HepG2 (cell line): Measurements from ENCODE around the gene COX14. TPM values are rescaled to one million over a fixed set of nuclear protein-coding genes. Genes with fewer than 3 reads are reported as not detected.

Experiments
- CC2D1A ChIP-seq: sonication (generic); formaldehyde crosslinking; IDR thresholded peaks from 2 replicates; pipeline ENCODE4 v1.8.1; 2023; ENCODE audit warnings: mild to moderate bottlenecking, missing genetic modification reagents
- FOXA1 ChIP-seq, 2 experiments: fragments of 450-650 bp in 1 of 2; sonication (generic) in 1 of 2; formaldehyde crosslinking in 1 of 2; IDR thresholded peaks; 2 replicates each; pipeline versions ENCODE4 v1.4.0 to v1.6.1; 2016 to 2020; ENCODE audit warnings: missing genetic modification reagents in 1 of 2
- MEIS2 ChIP-seq: sonication (generic); formaldehyde crosslinking; IDR thresholded peaks from 2 replicates; pipeline ENCODE4 v1.9.0; 2021; ENCODE audit warnings: mild to moderate bottlenecking, missing genetic modification reagents
- NFIC ChIP-seq: IDR thresholded peaks from 2 replicates; pipeline ENCODE4 v1.6.1; 2012; ENCODE audit warnings: mild to moderate bottlenecking, low read length, inconsistent platforms
- RCOR2 ChIP-seq: IDR thresholded peaks from 2 replicates; pipeline ENCODE4 v1.6.1; 2016; ENCODE audit warnings: missing biosample characterization, missing genetic modification reagents
- THAP8 ChIP-seq: sonication (generic); formaldehyde crosslinking; IDR thresholded peaks from 2 replicates; pipeline ENCODE4 v1.5.1; 2020; ENCODE audit warnings: missing genetic modification reagents, mild to moderate bottlenecking, borderline replicate concordance
- ZNF143 ChIP-seq: sonication (generic); formaldehyde crosslinking; IDR thresholded peaks from 2 replicates; pipeline ENCODE4 v1.4.0; 2020; ENCODE audit warnings: missing genetic modification reagents
- ZNF326 ChIP-seq: sonication (generic); formaldehyde crosslinking; IDR thresholded peaks from 2 replicates; pipeline ENCODE4 v1.4.0; 2020; ENCODE audit warnings: missing genetic modification reagents, borderline replicate concordance
- ZNF460 ChIP-seq: sonication (generic); formaldehyde crosslinking; IDR thresholded peaks from 2 replicates; pipeline ENCODE4 v1.5.1; 2020; ENCODE audit warnings: missing genetic modification reagents, mild to moderate bottlenecking, borderline replicate concordance
- ZNF503 ChIP-seq: sonication (generic); formaldehyde crosslinking; IDR thresholded peaks from 2 replicates; pipeline ENCODE4 v1.4.0; 2020; ENCODE audit warnings: missing genetic modification reagents
- ZNF784 ChIP-seq: sonication (generic); formaldehyde crosslinking; IDR thresholded peaks from 2 replicates; pipeline ENCODE4 v1.5.1; 2020; ENCODE audit warnings: missing genetic modification reagents, mild to moderate bottlenecking, borderline replicate concordance
- ZNF83 ChIP-seq: sonication (generic); formaldehyde crosslinking; IDR thresholded peaks from 2 replicates; pipeline ENCODE4 v1.4.0; 2020; ENCODE audit warnings: missing genetic modification reagents, mild to moderate bottlenecking, borderline replicate concordance
- polyA plus RNA-seq, 8 experiments: library from polyadenylated mRNA; depleted of rRNA in 3 of 8; stranded (reverse) in 7 of 8; unstranded in 1 of 8; fragments of >200 nt; fragmentation: Illumina TruSeq in 4 of 8; extraction: Trizol in 4 of 8; gene quantifications; 2 replicates each; pipeline versions ENCODE4 v1.2.1 to v1.2.3, GENCODE V29; 2011 to 2016; ENCODE audit warnings: low read depth in 4 of 8, missing spikeins in 1 of 8, mixed read lengths in 1 of 8; ENCODE audit not compliant: insufficient read depth in 1 of 8
- total RNA-seq, 5 experiments: library from RNA; depleted of rRNA; stranded (reverse); fragments of >200 nt; fragmentation: Illumina TruSeq; extraction: Trizol; gene quantifications; 2 replicates each; pipeline ENCODE4 v1.2.3, GENCODE V29; 2016; ENCODE audit warnings: low read depth in 1 of 5
- TF ChIP-seq, protein P1 (sequence below): sonication (generic); formaldehyde crosslinking; IDR thresholded peaks from 2 replicates; pipeline ENCODE4 v1.4.0; 2020; ENCODE audit warnings: mild to moderate bottlenecking, missing genetic modification reagents
- TF ChIP-seq, protein P2 (sequence below): sonication (generic); formaldehyde crosslinking; IDR thresholded peaks from 2 replicates; pipeline ENCODE4 v1.8.1; 2023; ENCODE audit warnings: mild to moderate bottlenecking, moderate library complexity, missing genetic modification reagents
- TF ChIP-seq, protein P3 (sequence below): sonication (generic); formaldehyde crosslinking; IDR thresholded peaks from 2 replicates; pipeline ENCODE4 v1.4.0; 2020; ENCODE audit warnings: missing genetic modification reagents, borderline replicate concordance
- TF ChIP-seq, protein P4 (sequence below): sonication (generic); formaldehyde crosslinking; IDR thresholded peaks from 2 replicates; pipeline ENCODE4 v1.8.0; 2022; ENCODE audit warnings: missing genetic modification reagents, mild to moderate bottlenecking, borderline replicate concordance

The COX14 gene
- total and polyA plus RNA-seq, 2 of the 13 experiments (the other 11 are each of a cell fraction or from before 2014, with no cell fraction given), result 53.0 to 71.6 TPM

- no peak for TF ChIP-seq ZNF460 (CRISPR knock-in tag)
- no peak for TF ChIP-seq THAP8 (CRISPR knock-in tag)
- no peak for TF ChIP-seq ZNF83 (CRISPR knock-in tag)
- TF ChIP-seq, protein P1, sequence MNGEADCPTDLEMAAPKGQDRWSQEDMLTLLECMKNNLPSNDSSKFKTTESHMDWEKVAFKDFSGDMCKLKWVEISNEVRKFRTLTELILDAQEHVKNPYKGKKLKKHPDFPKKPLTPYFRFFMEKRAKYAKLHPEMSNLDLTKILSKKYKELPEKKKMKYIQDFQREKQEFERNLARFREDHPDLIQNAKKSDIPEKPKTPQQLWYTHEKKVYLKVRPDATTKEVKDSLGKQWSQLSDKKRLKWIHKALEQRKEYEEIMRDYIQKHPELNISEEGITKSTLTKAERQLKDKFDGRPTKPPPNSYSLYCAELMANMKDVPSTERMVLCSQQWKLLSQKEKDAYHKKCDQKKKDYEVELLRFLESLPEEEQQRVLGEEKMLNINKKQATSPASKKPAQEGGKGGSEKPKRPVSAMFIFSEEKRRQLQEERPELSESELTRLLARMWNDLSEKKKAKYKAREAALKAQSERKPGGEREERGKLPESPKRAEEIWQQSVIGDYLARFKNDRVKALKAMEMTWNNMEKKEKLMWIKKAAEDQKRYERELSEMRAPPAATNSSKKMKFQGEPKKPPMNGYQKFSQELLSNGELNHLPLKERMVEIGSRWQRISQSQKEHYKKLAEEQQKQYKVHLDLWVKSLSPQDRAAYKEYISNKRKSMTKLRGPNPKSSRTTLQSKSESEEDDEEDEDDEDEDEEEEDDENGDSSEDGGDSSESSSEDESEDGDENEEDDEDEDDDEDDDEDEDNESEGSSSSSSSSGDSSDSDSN (CRISPR knock-in tag), result no peak
- no peak for TF ChIP-seq ZNF784
- TF ChIP-seq ZNF326 (CRISPR knock-in tag), result no peak
- TF ChIP-seq FOXA1 (IDR thresholded peaks at IDR 0.05), result no peak
- no peak for TF ChIP-seq FOXA1 (CRISPR knock-in tag; IDR thresholded peaks at IDR 0.05)
- TF ChIP-seq, protein P2, sequence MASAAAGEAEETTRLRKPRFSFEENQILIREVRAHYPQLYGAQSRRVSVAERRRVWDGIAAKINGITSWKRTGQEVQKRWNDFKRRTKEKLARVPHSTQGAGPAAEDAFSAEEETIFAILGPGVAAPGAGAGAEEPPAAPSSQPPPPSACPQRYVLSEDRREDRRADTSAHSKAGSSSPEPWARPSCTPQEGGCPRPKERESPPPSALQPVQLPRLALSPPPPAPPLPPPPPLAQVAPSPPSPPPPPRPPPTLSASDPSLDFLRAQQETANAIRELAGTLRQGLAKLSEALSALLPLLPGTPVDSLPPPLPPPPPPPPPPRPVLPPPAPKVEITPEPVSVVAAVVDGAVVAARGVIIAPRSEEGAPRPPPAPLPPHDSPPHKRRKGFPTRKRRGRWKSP (CRISPR knock-in tag), result no peak
- no peak for TF ChIP-seq CC2D1A (CRISPR knock-in tag)
- TF ChIP-seq, protein P3, sequence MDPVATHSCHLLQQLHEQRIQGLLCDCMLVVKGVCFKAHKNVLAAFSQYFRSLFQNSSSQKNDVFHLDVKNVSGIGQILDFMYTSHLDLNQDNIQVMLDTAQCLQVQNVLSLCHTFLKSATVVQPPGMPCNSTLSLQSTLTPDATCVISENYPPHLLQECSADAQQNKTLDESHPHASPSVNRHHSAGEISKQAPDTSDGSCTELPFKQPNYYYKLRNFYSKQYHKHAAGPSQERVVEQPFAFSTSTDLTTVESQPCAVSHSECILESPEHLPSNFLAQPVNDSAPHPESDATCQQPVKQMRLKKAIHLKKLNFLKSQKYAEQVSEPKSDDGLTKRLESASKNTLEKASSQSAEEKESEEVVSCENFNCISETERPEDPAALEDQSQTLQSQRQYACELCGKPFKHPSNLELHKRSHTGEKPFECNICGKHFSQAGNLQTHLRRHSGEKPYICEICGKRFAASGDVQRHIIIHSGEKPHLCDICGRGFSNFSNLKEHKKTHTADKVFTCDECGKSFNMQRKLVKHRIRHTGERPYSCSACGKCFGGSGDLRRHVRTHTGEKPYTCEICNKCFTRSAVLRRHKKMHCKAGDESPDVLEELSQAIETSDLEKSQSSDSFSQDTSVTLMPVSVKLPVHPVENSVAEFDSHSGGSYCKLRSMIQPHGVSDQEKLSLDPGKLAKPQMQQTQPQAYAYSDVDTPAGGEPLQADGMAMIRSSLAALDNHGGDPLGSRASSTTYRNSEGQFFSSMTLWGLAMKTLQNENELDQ (CRISPR knock-in tag), result 0 out of 2 replicates have a peak, but pooled peaks have one; percentile 22
- TF ChIP-seq, protein P4, sequence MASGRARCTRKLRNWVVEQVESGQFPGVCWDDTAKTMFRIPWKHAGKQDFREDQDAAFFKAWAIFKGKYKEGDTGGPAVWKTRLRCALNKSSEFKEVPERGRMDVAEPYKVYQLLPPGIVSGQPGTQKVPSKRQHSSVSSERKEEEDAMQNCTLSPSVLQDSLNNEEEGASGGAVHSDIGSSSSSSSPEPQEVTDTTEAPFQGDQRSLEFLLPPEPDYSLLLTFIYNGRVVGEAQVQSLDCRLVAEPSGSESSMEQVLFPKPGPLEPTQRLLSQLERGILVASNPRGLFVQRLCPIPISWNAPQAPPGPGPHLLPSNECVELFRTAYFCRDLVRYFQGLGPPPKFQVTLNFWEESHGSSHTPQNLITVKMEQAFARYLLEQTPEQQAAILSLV (CRISPR knock-in tag), result no peak
- no peak for TF ChIP-seq ZNF143
- no peak; the same call in 1 of the 2 replicates for TF ChIP-seq MEIS2 (CRISPR knock-in tag)
- no peak for TF ChIP-seq NFIC
- TF ChIP-seq RCOR2 (CRISPR knock-in tag), result no peak
- TF ChIP-seq ZNF503 (CRISPR knock-in tag), result no peak
Observed at GRCh38 chr12:50110762-50111351, 1.2 kb upstream of the COX14 start (continued).
